ENCODE results near the gene CD79A. TPM values are rescaled to one million over a fixed set of nuclear protein-coding genes. Genes with fewer than 3 reads are reported as not detected.
"Not testable (repeated sequence)": the region's sequence is repeated elsewhere in the genome, so short reads cannot be mapped to it uniquely, and the experiment has no call there.

Gene CD79A
- total RNA-seq, 1 experiment from 2014 or later: not detected

GRCh38 chr19:41863209-41863931 is 13.7 kb upstream of the CD79A start:
- no peak for DNase-seq (ENCODE audit: low read depth)

- DNase-seq (ENCODE audit: low read depth): no peak
Observed at GRCh38 chr19:41864374-41864773, 12.7 kb upstream of the CD79A start.

- DNase-seq (ENCODE audit: low read depth): no peak
Observed at GRCh38 chr19:41866284-41866683, 10.8 kb upstream of the CD79A start.

- no peak for DNase-seq (ENCODE audit: low read depth)
Observed at GRCh38 chr19:41868120-41868988, 8.7 kb upstream of the CD79A start.

- DNase-seq (ENCODE audit: low read depth): no peak
Observed at GRCh38 chr19:41868989-41869300, 8.1 kb upstream of the CD79A start.

GRCh38 chr19:41869374-41869955 is 7.6 kb upstream of the CD79A start:
- DNase-seq (ENCODE audit: low read depth): no peak

- peak; percentile 35 for DNase-seq (ENCODE audit: low read depth)
Observed at GRCh38 chr19:41870401-41870873, 6.6 kb upstream of the CD79A start.

- no peak for DNase-seq (ENCODE audit: low read depth)
Observed at GRCh38 chr19:41871573-41872383, 5.3 kb upstream of the CD79A start.

GRCh38 chr19:41872384-41872774 is 4.7 kb upstream of the CD79A start:
- DNase-seq (ENCODE audit: low read depth): no peak

- peak; percentile 56 for DNase-seq (ENCODE audit: low read depth)
Observed at GRCh38 chr19:41872775-41873647, 4.1 kb upstream of the CD79A start.

- not testable (repeated sequence) for DNase-seq (ENCODE audit: low read depth)
Observed at GRCh38 chr19:41875973-41876372, 1.1 kb upstream of the CD79A start.

GRCh38 chr19:41877916-41878905 is 1.1 kb downstream of the CD79A start:
- no peak for DNase-seq (ENCODE audit: low read depth)

GRCh38 chr19:41879080-41879479 is 2.0 kb downstream of the CD79A start:
- no peak for DNase-seq (ENCODE audit: low read depth)

- DNase-seq (ENCODE audit: low read depth): no peak
Observed at GRCh38 chr19:41879670-41880328, 2.7 kb downstream of the CD79A start.

GRCh38 chr19:41880329-41880708 is 3.2 kb downstream of the CD79A start:
- DNase-seq (ENCODE audit: low read depth): no peak

- DNase-seq (ENCODE audit: low read depth): peak; percentile 56
Observed at GRCh38 chr19:41882568-41883462, 5.7 kb downstream of the CD79A start, which contains the start of gene ARHGEF1. Gene ARHGEF1 (plus strand): TSS chr19:41883184. CDS start chr19:41888083, 4,899 bp downstream.

- DNase-seq (ENCODE audit: low read depth): no peak
Observed at GRCh38 chr19:41883463-41883820, 6.4 kb downstream of the CD79A start.

Measured in RPMI7951 (cell line).